ENCODE measurements around the gene ROR2.
"Not testable (repeated sequence)": the region's sequence is repeated elsewhere in the genome, so short reads cannot be mapped to it uniquely, and the experiment has no call there.

Gene ROR2

DNA sequence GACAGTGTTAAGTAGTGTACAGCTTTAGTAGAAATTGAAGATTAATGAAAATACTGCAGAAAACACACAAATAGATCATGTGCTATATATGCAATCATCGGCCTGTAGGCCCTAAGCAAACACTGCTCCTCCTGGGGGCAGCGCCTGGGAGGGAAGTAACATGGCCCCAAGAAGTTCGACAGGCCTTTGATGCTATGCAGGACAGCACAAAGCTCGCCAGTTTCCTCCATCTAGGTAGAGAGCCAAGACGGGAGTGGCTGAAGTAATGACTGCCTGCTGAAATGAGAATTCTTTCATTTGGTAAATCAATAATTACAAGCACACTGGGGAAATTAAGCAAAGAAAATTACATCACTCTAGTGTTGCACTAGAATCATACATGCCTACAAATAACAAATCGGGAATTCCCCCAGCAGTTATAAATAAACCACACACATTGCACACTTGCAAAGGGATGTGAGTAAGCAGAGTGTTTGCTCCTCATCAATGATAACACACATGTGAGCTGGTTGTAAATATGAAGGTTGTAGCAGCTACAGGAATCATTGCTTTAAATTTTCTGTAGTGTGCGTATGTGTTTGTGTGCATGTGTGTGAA is 306.4 kb downstream of the ROR2 start:
- no peak for TF ChIP-seq ZFX (IDR thresholded peaks at IDR 0.05; ENCODE audit: borderline replicate concordance)
- TF ChIP-seq, protein P1, sequence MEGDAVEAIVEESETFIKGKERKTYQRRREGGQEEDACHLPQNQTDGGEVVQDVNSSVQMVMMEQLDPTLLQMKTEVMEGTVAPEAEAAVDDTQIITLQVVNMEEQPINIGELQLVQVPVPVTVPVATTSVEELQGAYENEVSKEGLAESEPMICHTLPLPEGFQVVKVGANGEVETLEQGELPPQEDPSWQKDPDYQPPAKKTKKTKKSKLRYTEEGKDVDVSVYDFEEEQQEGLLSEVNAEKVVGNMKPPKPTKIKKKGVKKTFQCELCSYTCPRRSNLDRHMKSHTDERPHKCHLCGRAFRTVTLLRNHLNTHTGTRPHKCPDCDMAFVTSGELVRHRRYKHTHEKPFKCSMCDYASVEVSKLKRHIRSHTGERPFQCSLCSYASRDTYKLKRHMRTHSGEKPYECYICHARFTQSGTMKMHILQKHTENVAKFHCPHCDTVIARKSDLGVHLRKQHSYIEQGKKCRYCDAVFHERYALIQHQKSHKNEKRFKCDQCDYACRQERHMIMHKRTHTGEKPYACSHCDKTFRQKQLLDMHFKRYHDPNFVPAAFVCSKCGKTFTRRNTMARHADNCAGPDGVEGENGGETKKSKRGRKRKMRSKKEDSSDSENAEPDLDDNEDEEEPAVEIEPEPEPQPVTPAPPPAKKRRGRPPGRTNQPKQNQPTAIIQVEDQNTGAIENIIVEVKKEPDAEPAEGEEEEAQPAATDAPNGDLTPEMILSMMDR (IDR thresholded peaks at IDR 0.05) = no peak
- H3K27ac ChIP-seq = no peak overlapping the region

DNA sequence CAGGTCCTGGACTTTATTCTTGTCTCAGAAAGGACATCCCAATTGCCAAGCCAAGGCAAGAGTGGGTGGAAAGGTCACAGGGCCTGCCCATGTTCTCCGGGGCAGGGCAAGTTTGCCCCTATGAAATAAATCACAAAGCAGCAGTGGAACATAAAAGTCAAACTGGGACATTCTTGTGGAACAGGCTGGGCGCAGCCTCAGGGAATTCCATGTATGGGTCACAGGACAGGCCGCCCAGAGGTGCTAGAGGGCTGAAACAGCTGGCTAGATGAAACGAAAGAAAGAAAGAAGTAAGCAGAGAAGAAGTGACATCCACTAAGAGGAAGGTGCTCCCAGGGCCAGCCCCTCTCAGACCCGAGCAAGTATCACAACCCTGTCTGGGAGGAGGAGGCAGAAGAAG is 307.3 kb downstream of the ROR2 start:
- TF ChIP-seq ZFX (IDR thresholded peaks at IDR 0.05; ENCODE audit: borderline replicate concordance) = no peak
- TF ChIP-seq, protein P1 (IDR thresholded peaks at IDR 0.05) = no peak

DNA sequence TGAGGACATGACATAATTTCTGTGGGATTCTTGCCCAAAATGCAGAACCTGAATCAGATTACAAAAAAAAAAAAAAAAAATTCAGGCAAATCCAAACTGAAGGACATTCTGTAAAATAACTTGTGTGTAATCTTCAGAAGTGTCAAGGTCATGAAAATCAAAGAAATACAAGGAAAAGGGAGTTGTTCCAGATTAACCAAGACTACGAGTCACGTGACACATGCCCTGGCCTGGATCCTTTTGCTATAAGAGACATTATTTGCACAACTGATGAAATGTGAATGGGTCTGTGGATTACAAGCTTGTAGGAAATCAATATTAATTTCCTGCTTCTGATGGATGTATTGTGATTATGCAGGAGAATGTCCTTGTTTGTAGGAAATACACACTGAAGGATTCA is 309.6 kb downstream of the ROR2 start:
- no peak for TF ChIP-seq ZFX (IDR thresholded peaks at IDR 0.05; ENCODE audit: borderline replicate concordance)
- TF ChIP-seq, protein P1 (IDR thresholded peaks at IDR 0.05) = no peak
- no peak overlapping the region for H3K27ac ChIP-seq

More for the DNA sequence above, 307.3 kb downstream of the ROR2 start:
- H3K27ac ChIP-seq = no peak overlapping the region

DNA sequence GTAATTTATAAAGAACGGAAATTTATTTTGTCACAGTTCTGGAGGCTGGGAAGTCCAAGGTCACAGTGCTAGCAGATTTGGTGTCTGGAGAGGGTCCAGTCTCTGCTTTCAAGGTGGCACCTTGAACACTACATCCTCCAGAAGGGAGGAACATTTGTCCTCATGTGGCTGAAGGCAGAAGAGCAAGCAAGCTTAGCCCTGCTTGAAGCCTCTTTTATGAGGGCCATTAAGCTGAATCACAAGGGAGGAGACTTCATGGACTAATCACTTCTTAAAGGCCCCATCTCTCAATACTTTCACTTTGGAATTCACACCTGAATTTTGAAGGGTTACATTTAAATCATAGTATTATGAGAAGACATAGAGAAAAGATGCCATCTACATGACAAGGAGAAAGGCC is 311.0 kb downstream of the ROR2 start:
- TF ChIP-seq, protein P1 (IDR thresholded peaks at IDR 0.05) = no peak
- TF ChIP-seq ZFX (IDR thresholded peaks at IDR 0.05; ENCODE audit: borderline replicate concordance) = no peak
- H3K27ac ChIP-seq = no peak overlapping the region

DNA sequence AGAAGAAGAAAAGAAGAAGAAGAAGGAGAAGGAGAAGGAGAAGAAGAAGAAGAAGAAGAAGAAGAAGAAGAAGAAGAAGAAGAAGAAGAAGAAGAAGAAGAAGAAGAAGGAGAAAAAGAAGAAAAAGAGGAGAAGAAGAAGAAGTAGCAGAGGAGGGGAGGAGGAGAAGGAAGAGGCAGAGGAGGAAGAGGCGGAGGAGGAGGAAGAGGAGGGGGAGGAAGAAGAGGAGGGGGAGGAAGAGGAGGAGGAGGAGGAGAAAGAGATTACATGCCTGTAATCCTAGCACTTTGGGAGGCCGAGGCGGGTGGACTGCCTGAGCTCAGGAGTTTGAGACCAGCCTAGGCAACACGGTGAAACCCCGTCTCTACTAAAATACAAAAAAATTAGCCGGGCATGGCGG is 315.2 kb downstream of the ROR2 start:
- H3K27ac ChIP-seq = not testable (repeated sequence)

DNA sequence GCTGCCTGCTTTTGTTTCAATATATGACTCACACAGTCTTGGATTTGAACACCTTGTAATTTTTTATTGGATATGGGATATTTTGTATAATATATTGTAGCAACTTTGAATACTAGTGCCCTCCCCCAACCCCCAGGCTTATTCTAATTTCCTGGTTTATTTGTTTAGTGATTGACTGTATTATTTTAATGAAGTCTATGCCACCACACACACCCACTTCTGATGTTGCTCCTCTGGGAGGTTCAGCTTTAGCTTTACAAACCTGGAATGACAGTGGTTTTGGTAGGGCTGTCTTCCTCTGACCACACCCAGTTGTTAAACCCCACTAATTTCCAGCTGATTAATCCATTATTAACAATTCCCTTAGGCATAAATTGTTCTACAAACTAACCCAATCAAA is 320.3 kb downstream of the ROR2 start:
- H3K27ac ChIP-seq = no peak overlapping the region
- TF ChIP-seq, protein P1 (IDR thresholded peaks at IDR 0.05) = no peak
- no peak for TF ChIP-seq ZFX (IDR thresholded peaks at IDR 0.05; ENCODE audit: borderline replicate concordance)

DNA sequence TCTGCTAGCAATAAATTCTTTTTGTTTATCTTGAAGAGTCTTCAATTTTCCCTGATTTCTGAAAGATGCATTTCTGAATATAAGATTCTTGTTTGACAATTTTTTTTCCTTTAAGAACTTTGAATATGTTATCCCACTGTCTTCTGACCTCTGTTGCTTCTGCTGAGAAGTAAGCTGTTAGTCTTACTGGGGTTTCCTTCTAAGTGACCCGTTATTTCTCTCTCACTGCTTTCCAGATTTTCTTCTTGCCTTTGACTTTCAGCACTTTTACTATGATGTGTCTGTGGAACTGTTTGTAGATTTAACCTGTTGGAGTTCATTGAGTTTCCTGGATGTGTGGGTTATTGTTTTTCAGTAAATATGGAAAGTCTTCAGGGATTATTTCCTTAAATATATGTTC is 321.1 kb downstream of the ROR2 start:
- no peak for TF ChIP-seq ZFX (IDR thresholded peaks at IDR 0.05; ENCODE audit: borderline replicate concordance)
- TF ChIP-seq, protein P1 (IDR thresholded peaks at IDR 0.05) = no peak
- H3K27ac ChIP-seq = no peak overlapping the region

DNA sequence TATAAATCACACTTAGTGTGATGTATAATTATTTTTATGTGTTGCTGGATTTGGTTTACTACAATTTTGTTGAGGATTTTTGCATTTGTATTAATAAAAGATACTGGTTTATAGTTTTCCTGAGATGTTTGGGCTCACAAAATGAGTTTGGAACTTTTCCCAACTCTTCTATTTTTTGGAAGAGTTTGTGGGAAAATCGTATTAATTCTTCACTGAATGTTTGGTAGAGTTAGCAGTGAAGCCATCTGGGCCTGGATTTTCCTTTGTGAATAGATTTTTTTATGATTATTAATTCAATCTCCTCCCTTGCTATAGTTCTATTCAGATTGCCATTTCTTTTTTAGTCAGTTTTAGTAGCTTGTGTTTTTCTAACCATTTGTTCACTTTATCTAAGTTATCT is 324.7 kb downstream of the ROR2 start:
- no peak for TF ChIP-seq ZFX (IDR thresholded peaks at IDR 0.05; ENCODE audit: borderline replicate concordance)
- no peak overlapping the region for H3K27ac ChIP-seq

All from 22Rv1 (cell line).